ENCODE data around the gene ACAP3. TPM values are rescaled to one million over a fixed set of nuclear protein-coding genes. Genes with fewer than 3 reads are reported as not detected.

The ACAP3 gene
- total and polyA plus RNA-seq, 2 of the 4 experiments (the other 2 are of a cell fraction): 13.3 to 58.2 TPM

GRCh38 chr1:1352786-1353388 lies 45.2 kb upstream of the ACAP3 start:
- peaks cover 39% of the 10 kb centered on the region for H3K36me3 ChIP-seq (ENCODE audit: control insufficient read depth, insufficient read depth, low read length)
- no peaks in the 10 kb centered on the region for H3K9me3 ChIP-seq (ENCODE audit: control insufficient read depth, insufficient read depth, low read length)
- peaks cover 8 to 29% of the 10 kb centered on the region in 2 experiments; a peak in 3 of 4 replicates for H3K79me1 ChIP-seq (ENCODE audit: low read depth in 1 of 2, low read length in 2 of 2)
- no peak overlapping the region for H2AK9ac ChIP-seq (replicated peaks; ENCODE audit: low read depth, low read length, poor library complexity)
- H3K18ac ChIP-seq (ENCODE audit: low read depth, low read length): no peak overlapping the region
- BruUV-seq (replicated peaks): TSS peak; percentile 82
- no peak overlapping the region for H2BK20ac ChIP-seq (ENCODE audit: low read depth, low read length)
- no peak overlapping the region for H3K4ac ChIP-seq (ENCODE audit: low read depth, low read length)
- TF ChIP-seq SMC3 (IDR thresholded peaks at IDR 0.05; ENCODE audit: low read depth, low read length): no peak
- TF ChIP-seq, protein P1, sequence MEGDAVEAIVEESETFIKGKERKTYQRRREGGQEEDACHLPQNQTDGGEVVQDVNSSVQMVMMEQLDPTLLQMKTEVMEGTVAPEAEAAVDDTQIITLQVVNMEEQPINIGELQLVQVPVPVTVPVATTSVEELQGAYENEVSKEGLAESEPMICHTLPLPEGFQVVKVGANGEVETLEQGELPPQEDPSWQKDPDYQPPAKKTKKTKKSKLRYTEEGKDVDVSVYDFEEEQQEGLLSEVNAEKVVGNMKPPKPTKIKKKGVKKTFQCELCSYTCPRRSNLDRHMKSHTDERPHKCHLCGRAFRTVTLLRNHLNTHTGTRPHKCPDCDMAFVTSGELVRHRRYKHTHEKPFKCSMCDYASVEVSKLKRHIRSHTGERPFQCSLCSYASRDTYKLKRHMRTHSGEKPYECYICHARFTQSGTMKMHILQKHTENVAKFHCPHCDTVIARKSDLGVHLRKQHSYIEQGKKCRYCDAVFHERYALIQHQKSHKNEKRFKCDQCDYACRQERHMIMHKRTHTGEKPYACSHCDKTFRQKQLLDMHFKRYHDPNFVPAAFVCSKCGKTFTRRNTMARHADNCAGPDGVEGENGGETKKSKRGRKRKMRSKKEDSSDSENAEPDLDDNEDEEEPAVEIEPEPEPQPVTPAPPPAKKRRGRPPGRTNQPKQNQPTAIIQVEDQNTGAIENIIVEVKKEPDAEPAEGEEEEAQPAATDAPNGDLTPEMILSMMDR (conservative IDR thresholded peaks at IDR 0.05; ENCODE audit: low read depth, low read length): no peak
- TF ChIP-seq FOS (IDR thresholded peaks at IDR 0.05; ENCODE audit: low read depth, low read length): no peak
- no peak for TF ChIP-seq MXI1 (IDR thresholded peaks at IDR 0.05; ENCODE audit: borderline replicate concordance, low read depth, low read length)
- no peak for TF ChIP-seq POLR2A (IDR thresholded peaks at IDR 0.05; ENCODE audit: low read depth, low read length)
- TF ChIP-seq, protein P2, sequence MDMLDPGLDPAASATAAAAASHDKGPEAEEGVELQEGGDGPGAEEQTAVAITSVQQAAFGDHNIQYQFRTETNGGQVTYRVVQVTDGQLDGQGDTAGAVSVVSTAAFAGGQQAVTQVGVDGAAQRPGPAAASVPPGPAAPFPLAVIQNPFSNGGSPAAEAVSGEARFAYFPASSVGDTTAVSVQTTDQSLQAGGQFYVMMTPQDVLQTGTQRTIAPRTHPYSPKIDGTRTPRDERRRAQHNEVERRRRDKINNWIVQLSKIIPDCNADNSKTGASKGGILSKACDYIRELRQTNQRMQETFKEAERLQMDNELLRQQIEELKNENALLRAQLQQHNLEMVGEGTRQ (IDR thresholded peaks at IDR 0.05; ENCODE audit: low read depth, low read length): no peak
- no peak for TF ChIP-seq MAZ (IDR thresholded peaks at IDR 0.05; ENCODE audit: borderline replicate concordance, low read depth, low read length)
- TF ChIP-seq, protein P3, sequence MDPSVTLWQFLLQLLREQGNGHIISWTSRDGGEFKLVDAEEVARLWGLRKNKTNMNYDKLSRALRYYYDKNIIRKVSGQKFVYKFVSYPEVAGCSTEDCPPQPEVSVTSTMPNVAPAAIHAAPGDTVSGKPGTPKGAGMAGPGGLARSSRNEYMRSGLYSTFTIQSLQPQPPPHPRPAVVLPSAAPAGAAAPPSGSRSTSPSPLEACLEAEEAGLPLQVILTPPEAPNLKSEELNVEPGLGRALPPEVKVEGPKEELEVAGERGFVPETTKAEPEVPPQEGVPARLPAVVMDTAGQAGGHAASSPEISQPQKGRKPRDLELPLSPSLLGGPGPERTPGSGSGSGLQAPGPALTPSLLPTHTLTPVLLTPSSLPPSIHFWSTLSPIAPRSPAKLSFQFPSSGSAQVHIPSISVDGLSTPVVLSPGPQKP (IDR thresholded peaks at IDR 0.05; ENCODE audit: borderline replicate concordance, low read depth, low read length): no peak
- TF ChIP-seq MAFK (IDR thresholded peaks at IDR 0.05; ENCODE audit: low read depth, low read length): no peak
- TF ChIP-seq RCOR1 (IDR thresholded peaks at IDR 0.05; ENCODE audit: insufficient replicate concordance, low read length): no peak
- TF ChIP-seq CEBPB (IDR thresholded peaks at IDR 0.05; ENCODE audit: low read depth, low read length): no peak
- TF ChIP-seq CHD1 (IDR thresholded peaks at IDR 0.05; ENCODE audit: low read depth, low read length): no peak
- TF ChIP-seq BHLHE40 (IDR thresholded peaks at IDR 0.05; ENCODE audit: low read depth, low read length): no peak
- TF ChIP-seq NFE2L2 (IDR thresholded peaks at IDR 0.05; ENCODE audit: low read depth, low read length): no peak
- no peak for TF ChIP-seq RAD21 (IDR thresholded peaks at IDR 0.05; ENCODE audit: low read length)
- peak overlapping the region; percentile 8 for H2AFZ ChIP-seq (replicated peaks; ENCODE audit: low read length, poor library complexity)
- CTCF ChIA-PET: no interaction called here
- POLR2A ChIA-PET (ENCODE audit: unreplicated experiment): no interaction called here
- H3K4me1 ChIP-seq (ENCODE audit: control insufficient read depth, insufficient read depth, low read length): peaks cover 21% of the 10 kb centered on the region
- no peak overlapping the region for H3K14ac ChIP-seq (replicated peaks; ENCODE audit: low read depth, low read length)
- no peak overlapping the region for H3K56ac ChIP-seq (ENCODE audit: extremely low read depth, insufficient read depth, low read length)
- no peak overlapping the region for H2BK15ac ChIP-seq (ENCODE audit: low read depth, low read length)
- H2BK5ac ChIP-seq (ENCODE audit: low read depth, low read length, poor library complexity, severe bottlenecking): no peak overlapping the region
- H3K9ac ChIP-seq (ENCODE audit: low read depth, low read length): no peak overlapping the region
- 0 out of 2 replicates have a peak overlapping the region, but pooled peaks have one; percentile 7 for H2AK5ac ChIP-seq (ENCODE audit: low read depth, low read length)
- no peak overlapping the region for H4K91ac ChIP-seq (ENCODE audit: insufficient read depth, low read depth, low read length)
- DNase-seq (no peak), ATAC-seq (ENCODE audit: low read depth) (no peak)
- H3K9me1 ChIP-seq (ENCODE audit: insufficient read depth, low read length): no peaks in the 10 kb centered on the region
- H3K23ac ChIP-seq (ENCODE audit: low read depth, low read length): peak overlapping the region; percentile 56; the same call in 1 of the 2 replicates
- in situ Hi-C loops (cut with MboI; ENCODE audit: low sequenced_read_pairs) (no loop called here), intact Hi-C loops (cut with micrococcal nuclease) (no loop called here), dilution Hi-C loops (cut with HindIII; ENCODE audit: low sequenced_read_pairs, unreplicated experiment) (no loop called here)
- no peak overlapping the region for H2BK120ac ChIP-seq (ENCODE audit: low read depth, low read length)
- H4K5ac ChIP-seq (ENCODE audit: low read depth, low read length): 0 out of 2 replicates have a peak overlapping the region, but pooled peaks have one; percentile 20
- H4K20me1 ChIP-seq (ENCODE audit: insufficient read depth, low read length): peaks cover 60% of the 10 kb centered on the region
- no peak overlapping the region for H3K4me3 ChIP-seq (ENCODE audit: insufficient read depth, low read depth, low read length)
- no peak overlapping the region for H3K4me2 ChIP-seq (ENCODE audit: low read depth, low read length)
- no peaks in the 10 kb centered on the region for H3K27me3 ChIP-seq (ENCODE audit: control insufficient read depth, insufficient read depth, low read length)
- no CpG with 5 or more reads among the region's 5 CpGs for WGBS, 2 experiments (ENCODE audit: extremely low coverage in 2 of 2, insufficient read length in 1 of 2)
- peak overlapping the region; percentile 0; the same call in 1 of the 2 replicates for H3K27ac ChIP-seq (ENCODE audit: insufficient read depth, low read length)
- H4K8ac ChIP-seq (ENCODE audit: low read depth in 2 of 2, low read length in 2 of 2): no peak overlapping the region
